Measurements from ENCODE around the gene CLUH.
"Not testable (repeated sequence)": the region's sequence is repeated elsewhere in the genome, so short reads cannot be mapped to it uniquely, and the experiment has no call there.

The CLUH gene

GRCh38 chr17:2700491-2701141, 10.9 kb downstream of the CLUH start:
- DNase-seq, result no peak

GRCh38 chr17:2700030-2700490, 11.5 kb downstream of the CLUH start:
- no peak for DNase-seq

GRCh38 chr17:2699216-2699805, 12.3 kb downstream of the CLUH start:
- not testable (repeated sequence) for DNase-seq

GRCh38 chr17:2697611-2698162, 13.9 kb downstream of the CLUH start:
- DNase-seq, result no peak

- no peak for DNase-seq
These were observed 15.4 kb downstream of the CLUH start for GRCh38 chr17:2695961-2696760.

- DNase-seq, result no peak
These were observed 16.2 kb downstream of the CLUH start for GRCh38 chr17:2695243-2695960.

- DNase-seq, result no peak
These were observed 17.0 kb downstream of the CLUH start for GRCh38 chr17:2694381-2695242.

- no peak for DNase-seq
These were observed 17.8 kb downstream of the CLUH start for GRCh38 chr17:2693561-2694380.

GRCh38 chr17:2692781-2693135, 18.8 kb downstream of the CLUH start:
- DNase-seq, result no peak

- DNase-seq, result no peak
These were observed 19.4 kb downstream of the CLUH start for GRCh38 chr17:2691965-2692780.

GRCh38 chr17:2691069-2691871, 20.3 kb downstream of the CLUH start:
- DNase-seq, result no peak

- no peak for DNase-seq
These were observed 21.1 kb downstream of the CLUH start for GRCh38 chr17:2690165-2691068.

- DNase-seq, result no peak
These were observed 22.0 kb downstream of the CLUH start for GRCh38 chr17:2689411-2690164.

GRCh38 chr17:2688351-2689342, 22.9 kb downstream of the CLUH start:
- DNase-seq, result no peak

- no peak for DNase-seq
These were observed 24.5 kb downstream of the CLUH start for GRCh38 chr17:2687074-2687418.

GRCh38 chr17:2685696-2686095, 25.9 kb downstream of the CLUH start:
- DNase-seq, result no peak
